Esophagus muscularis mucosa (tissue), 4 donors: ENCODE measurements around the gene FOXF1. TPM values are rescaled to one million over a fixed set of nuclear protein-coding genes. Genes with fewer than 3 reads are reported as not detected.

ENCODE experiments used
- DNase-seq: peaks from one replicate; pipeline ENCODE4 v3.0.0-alpha.2; 2017; ENCODE audit errors: extremely low spot score
- H3K27ac ChIP-seq, 4 donors: fragments of 200-600 bp; sonication (generic); replicated peaks in 1 of 4; 1 replicate in 3 of 4; 2 replicates in 1 of 4; pipeline ENCODE4 v1.5.1; 2016 to 2019; ENCODE audit warnings: mild to moderate bottlenecking in 1 of 4
- H3K27me3 ChIP-seq, 4 donors: fragments of 200-600 bp; sonication (generic); one replicate each; pipeline versions ENCODE4 v1.5.1 to v1.6.0; 2016 to 2019
- H3K36me3 ChIP-seq, 4 donors: fragments of 200-600 bp; sonication (generic); one replicate each; pipeline ENCODE4 v1.5.1; 2016 to 2019
- H3K4me1 ChIP-seq, 4 donors: fragments of 200-600 bp; sonication (generic); one replicate each; pipeline ENCODE4 v1.5.1; 2016 to 2019
- H3K4me3 ChIP-seq, 4 donors: fragments of 200-600 bp; sonication (generic); 1 replicate in 2 of 4; 2 replicates in 2 of 4; pipeline ENCODE4 v1.5.1; 2016 to 2019; ENCODE audit warnings: mild to moderate bottlenecking in 4 of 4, moderate library complexity in 1 of 4
- H3K9me3 ChIP-seq, 4 donors: fragments of 200-600 bp; sonication (generic); 1 replicate in 3 of 4; 2 replicates in 1 of 4; pipeline ENCODE4 v1.5.1; 2016 to 2019
- EP300 ChIP-seq: sonication (generic); formaldehyde crosslinking; IDR thresholded peaks from one replicate; pipeline ENCODE4 v1.6.1; 2017; ENCODE audit warnings: antibody characterized with exemption
- POLR2A ChIP-seq: fragments of 450-650 bp; IDR thresholded peaks from one replicate; pipeline ENCODE4 v1.6.1; 2017; ENCODE audit warnings: antibody characterized with exemption, moderate library complexity, mild to moderate bottlenecking, low read depth
- POLR2AphosphoS5 ChIP-seq, 2 donors: sonication (generic); formaldehyde crosslinking; IDR thresholded peaks; one replicate each; pipeline ENCODE4 v1.6.1; 2017; ENCODE audit warnings: antibody characterized with exemption in 2 of 2
- WGBS: methylation state at CpG from one replicate; pipeline ENCODE4 v1.1.5; 2018; 5-methylcytosine and 5-hydroxymethylcytosine counted together
- intact Hi-C: fragments of 100-400 bp; cut with DNase I; formaldehyde crosslinking; loops from one replicate; pipeline ENCODE4 v1.15.1; 2023
- total RNA-seq, 4 donors: library from RNA; depleted of rRNA; stranded (reverse); fragments of >200 nt; gene quantifications; one replicate each; pipeline versions ENCODE4 v1.1.0 to v1.2.1, GENCODE V29; 2016
- TF ChIP-seq, protein P1 (sequence below), 3 experiments: fragments of 200-600 bp in 2 of 3; fragments of 450-650 bp in 1 of 3; sonication (generic) in 2 of 3; IDR thresholded peaks; one replicate each; pipeline ENCODE4 v1.5.1; 2017 to 2019; ENCODE audit warnings: antibody characterized with exemption in 3 of 3, mild to moderate bottlenecking in 2 of 3, moderate library complexity in 1 of 3

FOXF1 gene
- total RNA-seq, 4 donors from 2014 or later, result 40.7 to 94.5 (median 69.3) TPM

DNA sequence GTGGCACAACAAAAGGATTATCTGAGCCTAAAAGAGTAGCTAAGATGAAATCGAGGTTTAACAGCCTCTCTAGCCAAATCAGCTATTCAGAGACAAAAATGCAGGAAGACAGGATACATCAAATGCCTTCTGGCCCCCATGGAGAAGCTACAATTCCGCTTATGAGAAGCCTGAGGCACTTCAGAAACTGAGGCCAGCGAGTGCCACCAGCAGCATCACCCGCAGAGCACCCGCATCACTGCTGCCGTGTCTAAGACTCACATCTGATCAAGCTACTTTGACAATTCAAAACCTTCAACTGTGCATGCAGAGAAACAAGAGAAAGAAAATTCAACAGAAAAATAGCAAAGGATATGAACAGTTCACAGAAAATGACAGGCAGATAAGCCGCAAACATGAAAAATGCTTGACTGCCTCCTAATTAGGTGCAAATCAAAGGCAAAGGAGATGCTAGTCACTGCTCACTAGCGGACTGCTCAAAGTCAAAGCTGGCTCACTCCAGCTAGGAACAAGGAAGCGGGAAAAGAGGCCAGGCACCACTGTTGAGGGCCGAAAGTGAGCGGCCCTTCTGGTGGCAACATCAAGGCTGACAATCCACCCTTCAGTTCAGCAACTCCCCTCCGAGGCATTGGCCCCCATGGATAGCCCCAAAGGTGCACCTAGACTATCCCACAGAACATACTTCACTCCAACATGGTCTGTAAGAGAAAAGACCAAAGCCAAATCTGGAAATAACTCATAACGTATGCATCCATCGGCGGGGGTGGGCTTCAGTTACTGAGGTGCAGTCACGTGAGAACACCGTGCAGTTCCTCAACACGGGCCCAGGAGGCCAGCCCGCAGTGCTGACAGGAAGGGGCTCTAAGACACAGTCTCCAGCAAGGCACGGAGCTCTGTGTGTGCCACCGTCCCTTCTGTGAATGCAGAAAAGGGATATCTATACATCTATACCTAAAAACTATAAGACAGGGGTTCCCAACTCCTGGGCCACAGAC is 32.7 kb downstream of the FOXF1 start:
- 88% methylated on average over 21 of the region's 21 CpGs for WGBS
- DNase-seq, result no peak
- no peaks in the 10 kb centered on the region for H3K27me3 ChIP-seq
- TF ChIP-seq EP300, result no peak
- TF ChIP-seq, protein P1, sequence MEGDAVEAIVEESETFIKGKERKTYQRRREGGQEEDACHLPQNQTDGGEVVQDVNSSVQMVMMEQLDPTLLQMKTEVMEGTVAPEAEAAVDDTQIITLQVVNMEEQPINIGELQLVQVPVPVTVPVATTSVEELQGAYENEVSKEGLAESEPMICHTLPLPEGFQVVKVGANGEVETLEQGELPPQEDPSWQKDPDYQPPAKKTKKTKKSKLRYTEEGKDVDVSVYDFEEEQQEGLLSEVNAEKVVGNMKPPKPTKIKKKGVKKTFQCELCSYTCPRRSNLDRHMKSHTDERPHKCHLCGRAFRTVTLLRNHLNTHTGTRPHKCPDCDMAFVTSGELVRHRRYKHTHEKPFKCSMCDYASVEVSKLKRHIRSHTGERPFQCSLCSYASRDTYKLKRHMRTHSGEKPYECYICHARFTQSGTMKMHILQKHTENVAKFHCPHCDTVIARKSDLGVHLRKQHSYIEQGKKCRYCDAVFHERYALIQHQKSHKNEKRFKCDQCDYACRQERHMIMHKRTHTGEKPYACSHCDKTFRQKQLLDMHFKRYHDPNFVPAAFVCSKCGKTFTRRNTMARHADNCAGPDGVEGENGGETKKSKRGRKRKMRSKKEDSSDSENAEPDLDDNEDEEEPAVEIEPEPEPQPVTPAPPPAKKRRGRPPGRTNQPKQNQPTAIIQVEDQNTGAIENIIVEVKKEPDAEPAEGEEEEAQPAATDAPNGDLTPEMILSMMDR (IDR thresholded peaks at IDR 0.05), result no peak
- no peak for TF ChIP-seq POLR2A
- TF ChIP-seq POLR2AphosphoS5 (IDR thresholded peaks at IDR 0.05), result no peak
- no peaks in the 10 kb centered on the region for H3K4me1 ChIP-seq
- H3K9me3 ChIP-seq, result no peaks in the 10 kb centered on the region
- H3K27ac ChIP-seq, result no peak overlapping the region
- H3K36me3 ChIP-seq, result peaks cover 46 to 97% (median 79%) of the 10 kb centered on the region in 4 donors
- intact Hi-C loops, result no loop called here
- H3K4me3 ChIP-seq, result no peak overlapping the region

DNA sequence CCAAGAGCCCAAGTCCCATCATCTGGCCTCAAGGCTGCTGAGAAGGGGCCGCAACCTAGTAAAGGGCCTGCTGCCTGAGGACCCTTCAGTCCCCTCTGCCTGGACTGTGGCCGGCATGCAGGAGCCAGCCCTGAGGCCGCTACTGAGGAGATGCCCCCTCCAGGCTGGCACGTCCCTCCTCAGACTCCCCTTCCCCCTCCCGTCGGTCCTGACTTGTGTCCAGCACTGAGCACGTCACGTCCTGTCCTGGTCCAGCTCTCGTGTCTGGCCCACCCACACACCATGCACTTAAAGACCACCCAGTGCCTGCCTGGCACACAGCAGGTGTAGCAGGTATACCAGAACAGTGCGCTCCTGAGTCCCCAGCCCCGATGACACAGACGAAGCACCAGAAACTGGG is 35.2 kb downstream of the FOXF1 start:
- intact Hi-C loops, result no loop called here
- Histone ChIP-seq H3K27ac (no peak overlapping the region), H3K27me3 (no peaks in the 10 kb centered on the region), H3K4me3 (no peak overlapping the region), H3K4me1 (no peaks in the 10 kb centered on the region), H3K9me3 (no peaks in the 10 kb centered on the region), H3K36me3 (peaks cover 39 to 97% (median 66%) of the 10 kb centered on the region in 4 donors)
- TF ChIP-seq POLR2A (no peak), EP300 (no peak), POLR2AphosphoS5 (IDR thresholded peaks at IDR 0.05) (no peak)
- TF ChIP-seq, protein P1 (IDR thresholded peaks at IDR 0.05), result no peak
- no peak for DNase-seq
- 92% methylated on average over 12 of the region's 12 CpGs for WGBS

DNA sequence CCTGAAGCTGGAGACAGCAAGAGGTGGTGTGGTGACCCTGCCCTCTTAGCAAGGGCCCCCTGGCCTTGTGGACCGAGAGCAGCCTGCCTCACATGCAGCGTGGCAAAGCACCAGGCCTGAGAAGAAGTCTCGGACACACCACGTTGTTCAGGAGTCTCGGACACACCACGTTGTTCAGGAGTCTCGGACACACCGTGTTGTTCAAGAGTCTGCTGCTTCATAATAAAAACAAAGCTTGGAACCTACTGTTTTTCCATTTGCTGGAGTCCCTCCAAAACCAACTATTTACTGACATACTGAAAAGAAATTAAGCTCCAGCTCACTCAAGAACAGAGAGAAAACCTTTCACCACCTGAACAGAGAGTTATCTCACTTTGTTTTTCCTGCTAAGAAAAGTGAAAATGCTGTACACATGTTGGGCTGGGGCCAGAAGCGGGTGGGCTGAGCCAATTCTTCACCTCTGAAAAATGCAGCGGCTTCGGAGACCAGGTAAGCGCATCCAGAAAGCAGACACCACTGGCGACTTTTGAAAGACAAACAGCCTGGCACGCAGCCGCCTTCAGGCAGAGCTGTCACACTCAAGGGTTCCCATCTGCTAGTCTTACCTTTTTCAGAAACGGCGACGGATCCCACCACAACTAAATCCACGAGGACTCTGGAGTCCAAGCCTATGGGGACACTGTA is 35.8 kb downstream of the FOXF1 start:
- H3K36me3 ChIP-seq, result peaks cover 35 to 96% (median 62%) of the 10 kb centered on the region in 4 donors
- intact Hi-C loops, result no loop called here
- no peak for DNase-seq
- H3K4me3 ChIP-seq, result no peak overlapping the region
- H3K27me3 ChIP-seq, result no peaks in the 10 kb centered on the region
- no peak overlapping the region for H3K27ac ChIP-seq
- H3K9me3 ChIP-seq, result no peaks in the 10 kb centered on the region
- TF ChIP-seq, protein P1 (IDR thresholded peaks at IDR 0.05), result no peak
- TF ChIP-seq POLR2A (no peak), POLR2AphosphoS5 (IDR thresholded peaks at IDR 0.05) (no peak), EP300 (no peak)
- no peaks in the 10 kb centered on the region for H3K4me1 ChIP-seq
- WGBS, result 86% methylated on average over 12 of the region's 19 CpGs

DNA sequence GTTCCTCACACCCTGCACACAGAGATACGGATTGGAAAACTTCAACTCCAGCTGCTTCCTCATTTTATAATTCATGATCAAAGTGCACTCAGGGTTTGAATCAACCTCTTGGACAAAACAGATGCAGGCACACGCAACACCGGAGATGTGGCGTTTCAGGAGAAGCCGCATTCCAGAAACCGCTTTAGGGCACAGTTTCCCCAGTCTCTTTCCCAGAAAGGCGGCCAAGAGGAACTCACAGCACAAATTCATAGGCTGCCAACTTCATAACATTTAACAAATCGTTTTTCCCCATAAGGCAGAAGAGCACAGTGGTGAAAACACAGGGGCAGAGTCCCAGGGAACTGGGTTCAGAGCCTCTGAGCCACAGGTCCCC is 36.3 kb downstream of the FOXF1 start:
- intact Hi-C loops, result no loop called here
- no peak for DNase-seq
- no peaks in the 10 kb centered on the region for H3K4me1 ChIP-seq
- H3K4me3 ChIP-seq, result no peak overlapping the region
- 95% methylated on average over 8 of the region's 8 CpGs for WGBS
- peaks cover 30 to 96% (median 62%) of the 10 kb centered on the region in 4 donors for H3K36me3 ChIP-seq
- H3K9me3 ChIP-seq, result no peaks in the 10 kb centered on the region
- no peaks in the 10 kb centered on the region for H3K27me3 ChIP-seq
- TF ChIP-seq POLR2A (no peak), EP300 (no peak), POLR2AphosphoS5 (IDR thresholded peaks at IDR 0.05) (no peak)
- TF ChIP-seq, protein P1 (IDR thresholded peaks at IDR 0.05), result no peak
- no peak overlapping the region for H3K27ac ChIP-seq
